ENCODE data around the gene CRYBA1.

GRCh38 chr17:29289852-29290251 is 43.2 kb downstream of the CRYBA1 start:
- TF ChIP-seq CTCF (IDR thresholded peaks at IDR 0.05; ENCODE audit: extremely low read depth in 1 of 2, insufficient read depth in 1 of 2, low read depth in 1 of 2, low read length in 2 of 2) (no peak), POLR2AphosphoS5 (IDR thresholded peaks at IDR 0.05; ENCODE audit: insufficient read depth, low read depth, low read length) (no peak), POLR2A (IDR thresholded peaks at IDR 0.05; ENCODE audit: low read depth, low read length) (no peak), EZH2 (IDR thresholded peaks at IDR 0.05; ENCODE audit: borderline replicate concordance, low read depth, low read length, severe bottlenecking) (no peak)
